Nephron (organoid): ENCODE data around the gene PARD6B.

Experiments
- H3K27ac Mint-ChIP-seq, 3 experiments: 2 replicates each; pipeline ENCODE4 v1.8.0; 2020; ENCODE audit warnings: mixed read lengths in 3 of 3, mild to moderate bottlenecking in 2 of 3, moderate library complexity in 1 of 3
- H3K27me3 Mint-ChIP-seq: 2 replicates; pipeline ENCODE4 v1.8.0; 2021; ENCODE audit warnings: low read depth, mild to moderate bottlenecking, moderate library complexity, mixed read lengths
- H3K36me3 Mint-ChIP-seq: 2 replicates; pipeline ENCODE4 v1.8.0; 2020; ENCODE audit warnings: low read depth, mixed read lengths
- H3K4me1 Mint-ChIP-seq: 2 replicates; pipeline ENCODE4 v1.8.0; 2020; ENCODE audit warnings: mixed read lengths
- H3K4me3 Mint-ChIP-seq, 3 experiments: 2 replicates each; pipeline ENCODE4 v1.8.0; 2020; ENCODE audit warnings: mild to moderate bottlenecking in 3 of 3, mixed read lengths in 3 of 3, moderate library complexity in 2 of 3
- H3K9me3 Mint-ChIP-seq: 2 replicates; pipeline ENCODE4 v1.8.0; 2020; ENCODE audit warnings: mixed read lengths
- TF ChIP-seq, protein P1 (sequence below), 3 experiments: fragments of 200-600 bp; sonication (generic); IDR thresholded peaks; one replicate each; pipeline ENCODE4 v1.5.0; 2021; ENCODE audit warnings: antibody characterized with exemption in 3 of 3; ENCODE audit not compliant: unreplicated experiment in 3 of 3

PARD6B gene

DNA sequence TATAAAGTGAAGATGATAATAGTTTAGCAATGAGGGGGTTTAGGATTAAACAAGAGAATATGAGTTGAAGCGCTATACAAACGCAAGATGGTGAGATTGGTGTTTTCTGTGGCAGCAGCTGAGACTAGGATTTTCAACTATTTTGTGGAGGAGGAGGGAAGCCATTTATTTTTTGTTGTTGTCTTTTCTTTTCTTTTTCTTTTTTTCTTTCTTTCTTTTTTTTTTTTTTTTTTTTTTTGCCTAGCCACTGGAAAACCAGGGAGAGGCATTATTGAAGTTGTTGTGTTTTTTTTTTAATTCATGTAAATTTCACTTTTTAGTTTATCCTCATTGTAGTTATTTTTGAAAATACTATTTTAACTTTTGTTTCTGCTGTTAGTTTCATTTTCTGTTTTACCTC, 15.9 kb downstream of the PARD6B start:
- Mint-ChIP-seq H3K9me3 (no peaks in the 10 kb centered on the region), H3K27ac (peak overlapping the region; percentile 27 to 91 (median 87)), H3K27me3 (no peaks in the 10 kb centered on the region), H3K36me3 (peaks cover 26% of the 10 kb centered on the region), H3K4me3 (peak overlapping the region in 1 of 3 experiments; percentile 6), H3K4me1 (peaks cover 38% of the 10 kb centered on the region)
- TF ChIP-seq, protein P1, sequence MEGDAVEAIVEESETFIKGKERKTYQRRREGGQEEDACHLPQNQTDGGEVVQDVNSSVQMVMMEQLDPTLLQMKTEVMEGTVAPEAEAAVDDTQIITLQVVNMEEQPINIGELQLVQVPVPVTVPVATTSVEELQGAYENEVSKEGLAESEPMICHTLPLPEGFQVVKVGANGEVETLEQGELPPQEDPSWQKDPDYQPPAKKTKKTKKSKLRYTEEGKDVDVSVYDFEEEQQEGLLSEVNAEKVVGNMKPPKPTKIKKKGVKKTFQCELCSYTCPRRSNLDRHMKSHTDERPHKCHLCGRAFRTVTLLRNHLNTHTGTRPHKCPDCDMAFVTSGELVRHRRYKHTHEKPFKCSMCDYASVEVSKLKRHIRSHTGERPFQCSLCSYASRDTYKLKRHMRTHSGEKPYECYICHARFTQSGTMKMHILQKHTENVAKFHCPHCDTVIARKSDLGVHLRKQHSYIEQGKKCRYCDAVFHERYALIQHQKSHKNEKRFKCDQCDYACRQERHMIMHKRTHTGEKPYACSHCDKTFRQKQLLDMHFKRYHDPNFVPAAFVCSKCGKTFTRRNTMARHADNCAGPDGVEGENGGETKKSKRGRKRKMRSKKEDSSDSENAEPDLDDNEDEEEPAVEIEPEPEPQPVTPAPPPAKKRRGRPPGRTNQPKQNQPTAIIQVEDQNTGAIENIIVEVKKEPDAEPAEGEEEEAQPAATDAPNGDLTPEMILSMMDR (IDR thresholded peaks at IDR 0.05; ENCODE audit: unreplicated experiment in 3 of 3), result no peak

DNA sequence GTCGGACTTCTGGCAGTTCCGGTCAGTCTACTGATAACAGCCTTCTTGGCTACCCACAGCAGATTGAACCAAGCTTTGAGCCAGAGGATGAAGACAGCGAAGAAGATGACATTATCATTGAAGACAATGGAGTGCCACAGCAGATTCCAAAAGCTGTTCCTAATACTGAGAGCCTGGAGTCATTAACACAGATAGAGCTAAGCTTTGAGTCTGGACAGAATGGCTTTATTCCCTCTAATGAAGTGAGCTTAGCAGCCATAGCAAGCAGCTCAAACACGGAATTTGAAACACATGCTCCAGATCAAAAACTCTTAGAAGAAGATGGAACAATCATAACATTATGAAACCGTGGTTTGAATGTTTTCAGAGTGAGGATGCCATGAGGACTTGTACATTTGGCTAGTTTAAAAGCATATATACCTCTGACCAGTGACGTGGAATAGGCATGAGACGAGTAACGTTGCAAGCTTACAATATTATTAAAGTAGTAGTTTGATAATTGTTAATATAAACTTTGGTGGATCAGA, 18.8 kb downstream of the PARD6B start:
- TF ChIP-seq, protein P1 (IDR thresholded peaks at IDR 0.05; ENCODE audit: unreplicated experiment in 3 of 3), result no peak
- Mint-ChIP-seq H3K36me3 (peaks cover 22% of the 10 kb centered on the region), H3K27ac (peak overlapping the region in 1 of 3 experiments; percentile 31), H3K4me1 (peaks cover 23% of the 10 kb centered on the region), H3K27me3 (no peaks in the 10 kb centered on the region), H3K9me3 (no peaks in the 10 kb centered on the region), H3K4me3 (no peak overlapping the region)

DNA sequence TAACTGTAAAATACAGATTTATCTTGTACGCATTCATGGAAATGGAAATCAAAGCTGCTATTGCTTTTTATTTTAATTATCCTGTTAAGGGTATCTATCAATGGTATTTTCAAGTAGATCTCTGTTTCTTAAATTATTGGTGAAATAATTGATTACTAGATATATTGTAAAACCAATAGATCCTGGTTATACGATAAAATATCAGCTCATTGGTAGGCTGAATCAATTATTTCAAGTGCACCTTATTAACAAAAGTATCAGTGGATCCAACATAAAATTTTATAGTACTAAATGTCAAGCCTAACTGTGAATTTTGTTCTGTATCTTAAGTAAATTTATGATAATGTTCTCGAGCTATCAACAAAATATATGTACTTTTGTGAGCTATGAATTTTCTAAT, 21.8 kb downstream of the PARD6B start:
- Mint-ChIP-seq H3K27me3 (no peaks in the 10 kb centered on the region), H3K4me3 (no peak overlapping the region), H3K27ac (no peak overlapping the region), H3K4me1 (no peaks in the 10 kb centered on the region), H3K36me3 (peaks cover 13% of the 10 kb centered on the region), H3K9me3 (no peaks in the 10 kb centered on the region)
- TF ChIP-seq, protein P1 (IDR thresholded peaks at IDR 0.05; ENCODE audit: unreplicated experiment in 3 of 3), result no peak

DNA sequence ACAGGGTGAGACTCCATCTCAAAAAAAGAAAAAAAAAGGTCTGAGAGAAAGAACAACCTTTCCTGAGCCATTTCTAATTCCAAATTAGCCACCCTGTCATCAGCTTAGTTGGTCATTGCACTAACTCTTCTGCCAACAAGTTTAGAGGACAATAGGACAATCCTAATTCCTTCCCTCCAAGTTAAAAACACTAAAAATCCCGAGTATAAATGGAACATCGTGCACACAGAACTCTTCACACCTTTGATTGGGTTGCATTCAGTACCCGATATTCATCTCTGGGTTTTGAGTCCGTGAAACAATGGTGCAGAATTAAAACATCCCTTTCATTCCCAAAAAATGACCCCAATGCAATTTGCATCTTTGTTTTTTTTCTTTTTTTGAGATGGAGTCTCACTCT, 23.0 kb downstream of the PARD6B start:
- H3K9me3 Mint-ChIP-seq, result no peaks in the 10 kb centered on the region
- no peak overlapping the region for H3K27ac Mint-ChIP-seq
- H3K36me3 Mint-ChIP-seq, result peaks cover 13% of the 10 kb centered on the region
- no peaks in the 10 kb centered on the region for H3K4me1 Mint-ChIP-seq
- TF ChIP-seq, protein P1 (IDR thresholded peaks at IDR 0.05; ENCODE audit: unreplicated experiment in 3 of 3), result no peak
- no peaks in the 10 kb centered on the region for H3K27me3 Mint-ChIP-seq
- H3K4me3 Mint-ChIP-seq, result no peak overlapping the region

DNA sequence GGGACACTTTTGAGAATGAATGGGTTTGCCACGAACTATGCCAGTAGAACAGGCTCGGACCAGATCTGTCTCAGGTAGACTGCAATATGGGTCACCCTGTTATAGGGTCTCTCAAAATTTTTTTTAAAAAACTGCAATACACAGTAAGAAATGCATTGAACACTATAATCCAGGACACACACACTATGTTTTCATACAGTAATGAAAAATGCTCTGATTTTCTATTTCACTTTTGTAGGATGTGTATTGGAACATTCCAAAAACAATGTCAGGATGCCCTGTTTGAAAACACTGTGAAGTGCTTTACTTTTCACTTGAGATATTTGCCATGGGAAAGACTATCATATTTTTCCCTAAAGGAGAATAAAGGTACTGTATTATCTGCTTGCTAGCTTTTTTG, 25.1 kb downstream of the PARD6B start:
- Mint-ChIP-seq H3K27ac (no peak overlapping the region), H3K27me3 (no peaks in the 10 kb centered on the region), H3K36me3 (peaks cover 4% of the 10 kb centered on the region), H3K4me1 (peaks cover 4% of the 10 kb centered on the region), H3K9me3 (no peaks in the 10 kb centered on the region), H3K4me3 (no peak overlapping the region)
- TF ChIP-seq, protein P1 (IDR thresholded peaks at IDR 0.05; ENCODE audit: unreplicated experiment in 3 of 3), result no peak

DNA sequence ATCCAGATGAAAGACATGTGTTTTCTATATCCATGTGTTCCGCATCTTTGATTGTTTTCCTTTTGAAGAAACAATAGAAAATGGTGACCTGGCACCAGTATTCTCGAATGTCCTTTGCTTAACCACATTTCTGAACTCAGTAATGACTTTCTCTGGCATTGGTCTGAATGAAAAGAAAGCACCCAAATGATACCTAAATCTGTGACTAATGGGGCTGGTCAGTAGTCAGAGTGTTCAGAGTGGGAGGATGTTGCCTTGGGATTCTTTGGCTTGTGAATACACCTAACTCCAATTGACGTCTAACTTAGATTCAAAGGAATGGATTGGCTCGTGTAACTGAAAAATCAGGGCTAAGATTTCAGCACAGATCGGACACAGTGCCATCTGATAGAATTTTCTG, 27.1 kb downstream of the PARD6B start:
- no peak overlapping the region for H3K4me3 Mint-ChIP-seq
- H3K27ac Mint-ChIP-seq, result peak overlapping the region in 1 of 3 experiments; percentile 45
- H3K4me1 Mint-ChIP-seq, result peaks cover 15% of the 10 kb centered on the region
- no peaks in the 10 kb centered on the region for H3K9me3 Mint-ChIP-seq
- H3K36me3 Mint-ChIP-seq, result no peaks in the 10 kb centered on the region
- TF ChIP-seq, protein P1 (IDR thresholded peaks at IDR 0.05; ENCODE audit: unreplicated experiment in 3 of 3), result no peak
- H3K27me3 Mint-ChIP-seq, result no peaks in the 10 kb centered on the region
